HG02981 (cell line): ENCODE data around the gene PLEKHA7.
"Not testable (repeated sequence)": the region's sequence is repeated elsewhere in the genome, so short reads cannot be mapped to it uniquely, and the experiment has no call there.

Experiments
- ATAC-seq: cut with Tn5 transposase; IDR thresholded peaks from one replicate; pipeline ENCODE4 v1.9.1; 2021; ENCODE audit warnings: mild to moderate bottlenecking, moderate library complexity; ENCODE audit not compliant: unreplicated experiment

Gene PLEKHA7

GRCh38 chr11:16889905-16890304 is 124.3 kb downstream of the PLEKHA7 start:
- ATAC-seq: no peak

GRCh38 chr11:16889010-16889409 is 125.2 kb downstream of the PLEKHA7 start:
- ATAC-seq: not testable (repeated sequence)

GRCh38 chr11:16887887-16888286 is 126.3 kb downstream of the PLEKHA7 start:
- ATAC-seq: not testable (repeated sequence)

- ATAC-seq: no peak
Measured at GRCh38 chr11:16883174-16883573, 131.0 kb downstream of the PLEKHA7 start.

- ATAC-seq: no peak
Measured at GRCh38 chr11:16881766-16882165, 132.4 kb downstream of the PLEKHA7 start.

GRCh38 chr11:16881074-16881709 is 133.0 kb downstream of the PLEKHA7 start:
- ATAC-seq: no peak

GRCh38 chr11:16880184-16880801 is 133.9 kb downstream of the PLEKHA7 start:
- no peak for ATAC-seq

GRCh38 chr11:16879690-16880089 is 134.5 kb downstream of the PLEKHA7 start:
- ATAC-seq: no peak

GRCh38 chr11:16876837-16877236 is 137.4 kb downstream of the PLEKHA7 start:
- no peak for ATAC-seq

- no peak for ATAC-seq
Measured at GRCh38 chr11:16876053-16876752, 138.0 kb downstream of the PLEKHA7 start.

- no peak for ATAC-seq
Measured at GRCh38 chr11:16874275-16874975, 139.8 kb downstream of the PLEKHA7 start.

- ATAC-seq: no peak
Measured at GRCh38 chr11:16873289-16873688, 140.9 kb downstream of the PLEKHA7 start.

GRCh38 chr11:16871368-16871767 is 142.8 kb downstream of the PLEKHA7 start:
- ATAC-seq: no peak

GRCh38 chr11:16867097-16867496 is 147.1 kb downstream of the PLEKHA7 start:
- no peak for ATAC-seq

- ATAC-seq: not testable (repeated sequence)
Measured at GRCh38 chr11:16864428-16864827, 149.8 kb downstream of the PLEKHA7 start.

- ATAC-seq: no peak
Measured at GRCh38 chr11:16863389-16863788, 150.8 kb downstream of the PLEKHA7 start.

GRCh38 chr11:16862726-16863125 is 151.5 kb downstream of the PLEKHA7 start:
- no peak for ATAC-seq

- ATAC-seq: no peak
Measured at GRCh38 chr11:16861862-16862261, 152.4 kb downstream of the PLEKHA7 start.

- ATAC-seq: no peak
Measured at GRCh38 chr11:16860617-16861016, 153.6 kb downstream of the PLEKHA7 start.

- ATAC-seq: no peak
Measured at GRCh38 chr11:16859651-16860050, 154.6 kb downstream of the PLEKHA7 start.

- ATAC-seq: no peak
Measured at GRCh38 chr11:16857186-16857585, 157.0 kb downstream of the PLEKHA7 start.
